ENCODE data around the gene ANKH.
"Not testable (repeated sequence)": the region's sequence is repeated elsewhere in the genome, so short reads cannot be mapped to it uniquely, and the experiment has no call there.

ANKH gene

DNA sequence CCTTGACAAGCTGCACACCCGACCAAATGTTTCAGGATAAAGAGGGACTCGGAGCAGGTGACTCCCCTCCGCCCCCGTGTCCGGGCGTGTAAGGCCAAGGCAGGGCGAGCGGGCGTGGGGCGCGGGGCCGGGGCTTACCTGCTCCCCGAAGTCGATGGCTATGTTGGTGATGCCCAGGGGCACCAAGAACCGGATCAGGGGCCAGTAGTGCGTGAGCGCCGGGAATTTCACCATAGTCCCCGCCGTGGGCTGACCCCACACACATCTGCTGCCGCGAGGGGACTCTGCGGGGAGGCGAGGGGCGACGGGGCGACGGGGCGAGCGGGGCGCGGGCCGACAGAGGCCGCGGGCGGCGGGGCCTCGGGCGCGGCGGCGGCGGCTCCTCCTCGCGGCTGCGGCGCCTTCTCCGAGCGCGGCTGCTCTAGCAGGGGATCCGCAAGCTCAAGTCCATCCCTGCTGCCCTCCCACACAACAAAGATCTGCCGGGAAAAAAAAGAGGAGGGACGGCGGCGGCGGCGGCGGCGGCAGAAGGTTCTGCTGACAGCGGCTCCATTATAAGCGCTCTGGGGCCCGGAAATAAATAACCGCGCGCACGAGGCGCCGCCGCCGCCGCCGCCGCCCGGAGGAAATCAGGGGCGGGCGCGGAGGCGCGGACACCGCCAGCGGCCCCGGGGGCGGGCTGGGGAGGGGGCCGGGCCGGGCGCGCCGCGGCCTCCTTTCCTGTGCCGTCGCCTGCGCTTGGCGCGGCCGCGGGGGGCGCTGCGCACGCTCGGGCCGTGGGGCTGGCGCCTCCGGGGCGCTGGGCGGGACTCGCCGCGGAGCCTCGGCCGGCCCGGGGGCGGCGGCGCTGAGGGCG is at the start of gene ANKH:
TSS of gene ANKH (minus strand) at position 565 of the 856 bp plus-strand sequence. CDS start at position 234, 331 bp downstream.
- H3K4me3 ChIP-seq (replicated peaks in 1 of 2; ENCODE audit: low read depth in 2 of 2, low read length in 2 of 2) = peak within 1 kb of the TSS; percentile 80 to 84
- TF ChIP-seq CTCF (IDR thresholded peaks at IDR 0.05; ENCODE audit: low read depth, low read length) = peak; percentile 6
- peak; percentile 74 to 83 for DNase-seq (ENCODE audit: low read depth in 2 of 2)

DNA sequence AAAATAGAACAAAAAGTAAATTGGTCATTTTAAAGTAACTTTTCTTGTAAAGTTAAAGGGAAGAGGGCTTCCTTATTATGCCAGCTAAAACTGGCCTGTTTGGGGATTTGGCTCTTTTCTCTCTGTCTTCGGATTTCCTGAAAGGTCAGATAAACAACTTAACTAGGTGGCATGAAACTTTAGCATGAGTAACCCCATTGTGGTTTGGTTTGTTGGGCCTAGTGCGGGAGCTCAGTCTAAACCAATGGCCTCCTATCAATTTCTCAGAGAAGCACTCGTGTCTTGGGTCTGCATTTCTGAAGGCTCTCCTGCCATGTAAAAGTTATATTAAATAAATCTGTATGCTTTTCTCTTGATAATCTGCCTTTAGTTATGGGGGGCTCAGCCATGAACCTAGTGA is 48.5 kb upstream of the ANKH start:
- no peak for TF ChIP-seq CTCF (IDR thresholded peaks at IDR 0.05; ENCODE audit: low read depth, low read length)
- DNase-seq (ENCODE audit: low read depth in 2 of 2) = no peak
- H3K4me3 ChIP-seq (replicated peaks in 1 of 2; ENCODE audit: low read depth in 2 of 2, low read length in 2 of 2) = no peak overlapping the region

GRCh38 chr5:14919106-14919505 is 47.5 kb upstream of the ANKH start:
- not testable (repeated sequence) for DNase-seq (ENCODE audit: low read depth in 2 of 2); H3K4me3 ChIP-seq (replicated peaks in 1 of 2; ENCODE audit: low read depth in 2 of 2, low read length in 2 of 2)

GRCh38 chr5:14917719-14918118 is 46.1 kb upstream of the ANKH start:
- H3K4me3 ChIP-seq (replicated peaks in 1 of 2; ENCODE audit: low read depth in 2 of 2, low read length in 2 of 2) = no peak overlapping the region
- TF ChIP-seq CTCF (IDR thresholded peaks at IDR 0.05; ENCODE audit: low read depth, low read length) = no peak
- DNase-seq (ENCODE audit: low read depth in 2 of 2) = peak in 1 of 2 donors; percentile 53

DNA sequence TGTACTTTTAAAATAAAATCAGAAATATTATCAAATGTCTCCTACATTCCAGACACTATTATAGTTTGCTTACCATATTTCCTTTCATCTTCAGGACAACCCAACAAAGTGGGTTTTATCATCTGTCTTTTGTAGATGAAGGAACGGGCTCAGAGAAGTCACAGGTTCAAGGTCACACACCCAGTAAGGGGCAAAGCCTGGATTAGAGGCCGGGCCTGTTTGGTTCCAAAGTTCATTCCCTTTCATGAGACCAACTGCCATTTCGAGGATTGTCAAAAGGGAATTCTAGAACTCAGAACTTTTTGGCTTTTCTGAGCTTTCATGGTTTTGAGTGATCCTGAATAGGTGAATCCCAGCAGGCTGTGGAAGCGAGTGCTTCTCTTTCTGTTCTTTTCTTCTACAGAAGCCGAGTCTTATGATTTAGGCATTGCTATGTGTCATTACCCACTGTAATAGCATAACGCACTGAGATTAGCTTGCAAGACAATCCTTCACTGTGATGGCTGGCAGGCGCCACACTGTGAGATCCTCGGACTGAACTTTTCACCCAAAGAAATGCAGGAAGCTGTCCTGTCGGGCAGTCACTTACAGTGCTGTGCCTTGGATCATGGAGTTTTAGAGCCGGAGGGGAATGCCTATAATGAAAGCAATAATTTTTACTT is 43.8 kb upstream of the ANKH start:
- no peak overlapping the region for H3K4me3 ChIP-seq (replicated peaks in 1 of 2; ENCODE audit: low read depth in 2 of 2, low read length in 2 of 2)
- no peak for TF ChIP-seq CTCF (IDR thresholded peaks at IDR 0.05; ENCODE audit: low read depth, low read length)
- peak; percentile 36 to 53 for DNase-seq (ENCODE audit: low read depth in 2 of 2)

DNA sequence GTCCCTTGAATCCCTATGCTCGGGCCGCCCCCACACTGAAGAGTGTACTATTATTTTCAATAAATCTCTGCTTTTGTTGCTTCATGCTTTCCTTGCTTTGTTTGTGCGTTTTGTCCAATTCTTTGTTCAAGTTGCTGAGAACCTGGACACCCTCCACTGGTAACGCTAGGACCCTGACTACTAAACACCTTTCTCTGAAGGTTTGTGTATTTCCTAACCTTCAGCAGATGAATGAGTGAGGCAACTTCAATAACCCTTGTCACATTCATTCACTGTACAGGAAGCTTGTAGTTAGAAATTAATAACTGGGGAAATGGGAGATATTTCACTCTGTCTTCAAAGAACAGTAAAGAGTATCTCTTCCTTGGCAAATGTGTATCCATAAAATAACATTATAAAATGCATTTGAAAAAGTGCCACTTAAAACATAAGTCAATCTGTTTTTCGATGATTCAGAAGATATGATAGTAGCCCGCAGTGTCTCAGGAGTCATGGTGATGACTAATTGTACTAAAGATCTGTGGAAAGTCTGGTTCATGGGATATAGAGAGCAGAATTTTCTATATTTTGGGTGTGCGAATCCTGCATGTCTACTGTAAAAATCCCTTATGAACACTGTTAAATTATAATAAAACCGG is 43.2 kb upstream of the ANKH start:
- peak; percentile 16 to 84 for DNase-seq (ENCODE audit: low read depth in 2 of 2)
- no peak for TF ChIP-seq CTCF (IDR thresholded peaks at IDR 0.05; ENCODE audit: low read depth, low read length)
- no peak overlapping the region for H3K4me3 ChIP-seq (replicated peaks in 1 of 2; ENCODE audit: low read depth in 2 of 2, low read length in 2 of 2)

DNA sequence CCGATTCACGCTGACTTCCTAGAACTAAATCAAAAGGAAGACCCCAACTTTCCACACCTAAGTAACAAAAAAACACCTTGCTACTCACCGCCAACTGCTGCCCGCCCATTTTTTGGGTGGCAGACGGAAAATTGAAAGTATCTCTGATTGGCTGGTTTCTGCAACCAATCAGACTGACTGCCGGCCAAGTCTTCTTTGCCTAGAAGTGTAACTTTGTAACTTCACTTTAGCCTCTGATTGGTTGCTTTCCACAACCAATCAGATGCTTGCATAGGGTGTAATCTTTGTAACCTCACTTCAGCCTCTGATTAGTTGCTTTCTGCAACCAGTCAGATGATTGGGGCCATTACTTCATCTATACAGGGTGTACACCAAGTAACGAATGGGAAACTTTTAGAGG is 42.6 kb upstream of the ANKH start:
- no peak for TF ChIP-seq CTCF (IDR thresholded peaks at IDR 0.05; ENCODE audit: low read depth, low read length)
- DNase-seq (ENCODE audit: low read depth in 2 of 2) = no peak
- H3K4me3 ChIP-seq (replicated peaks in 1 of 2; ENCODE audit: low read depth in 2 of 2, low read length in 2 of 2) = no peak overlapping the region

Measured in cardiac fibroblast (primary cell).